CD4-positive, alpha-beta T cell treated with Interleukin-12 subunit alpha and Interleukin-12 subunit beta, for 1 hour (primary cell): ENCODE data around the gene SCNN1B.
"Not testable (repeated sequence)": the region's sequence is repeated elsewhere in the genome, so short reads cannot be mapped to it uniquely, and the experiment has no call there.

Source experiments
- DNase-seq: peaks from one replicate; pipeline ENCODE4 v3.0.0-alpha.2; 2020

The SCNN1B gene

DNA sequence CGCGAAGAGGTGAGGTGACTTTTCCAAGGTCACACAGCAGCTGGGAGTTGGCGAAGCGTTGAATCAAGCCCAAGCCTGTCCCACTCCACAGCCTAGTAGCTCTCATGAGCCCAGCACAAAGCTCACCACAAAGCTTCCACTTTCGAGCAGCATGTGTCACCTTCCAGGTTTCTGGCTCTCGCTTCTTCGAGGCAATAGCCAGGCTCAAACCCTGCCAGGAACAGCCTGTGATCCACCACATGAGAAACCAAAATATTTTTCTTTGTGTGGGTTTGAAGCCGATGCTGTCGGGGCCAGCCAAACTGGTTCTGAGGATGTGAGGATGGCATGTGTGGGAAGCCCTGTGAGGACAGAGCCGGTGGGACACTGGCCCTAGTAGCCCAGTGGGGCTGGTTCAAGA, 82.8 kb downstream of the SCNN1B start:
- DNase-seq: no peak

DNA sequence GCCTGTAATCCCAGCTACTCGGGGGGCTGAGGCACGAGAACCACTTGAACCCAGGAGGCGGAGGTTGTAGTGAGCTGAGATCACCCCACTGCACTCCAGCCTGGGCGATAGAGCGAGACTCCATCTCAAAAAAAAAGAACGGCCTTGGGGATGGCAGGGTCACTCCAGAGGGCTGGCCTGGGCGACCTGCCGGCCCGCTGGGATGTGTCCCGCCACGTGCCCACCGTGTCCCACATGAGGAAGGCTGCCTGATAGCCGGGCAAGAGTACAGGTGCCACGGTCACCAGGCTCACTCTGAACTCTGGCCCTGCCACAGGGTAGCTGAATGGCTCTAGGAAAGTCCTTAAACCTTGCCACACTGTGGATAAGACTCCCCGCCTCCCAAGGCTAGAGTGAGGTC, 83.3 kb downstream of the SCNN1B start:
- no peak for DNase-seq

- DNase-seq: no peak
Observed at GRCh38 chr16:23387666-23388065, 85.6 kb downstream of the SCNN1B start.

DNA sequence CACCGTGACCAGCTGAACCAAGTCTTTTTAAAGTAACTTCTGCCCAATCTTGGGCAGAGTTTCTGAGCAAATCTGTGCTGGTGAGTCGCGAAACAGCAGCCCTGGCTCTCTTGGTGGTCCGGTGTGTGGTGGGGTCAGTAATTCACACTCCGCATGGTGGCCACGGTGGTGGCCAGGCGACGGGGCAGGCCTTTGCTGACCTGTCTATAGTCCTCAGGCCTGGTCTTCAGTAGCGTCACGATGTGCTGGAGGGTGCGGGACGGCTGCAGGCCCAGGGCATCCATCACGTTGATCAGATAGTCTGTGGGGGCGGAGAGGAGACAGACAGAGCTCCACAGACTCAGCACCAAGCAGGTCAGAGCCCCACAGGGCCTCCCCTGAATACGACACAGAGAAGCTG, 86.7 kb downstream of the SCNN1B start:
- no peak for DNase-seq

- DNase-seq: no peak
Observed at GRCh38 chr16:23389201-23389600, 87.1 kb downstream of the SCNN1B start.

DNA sequence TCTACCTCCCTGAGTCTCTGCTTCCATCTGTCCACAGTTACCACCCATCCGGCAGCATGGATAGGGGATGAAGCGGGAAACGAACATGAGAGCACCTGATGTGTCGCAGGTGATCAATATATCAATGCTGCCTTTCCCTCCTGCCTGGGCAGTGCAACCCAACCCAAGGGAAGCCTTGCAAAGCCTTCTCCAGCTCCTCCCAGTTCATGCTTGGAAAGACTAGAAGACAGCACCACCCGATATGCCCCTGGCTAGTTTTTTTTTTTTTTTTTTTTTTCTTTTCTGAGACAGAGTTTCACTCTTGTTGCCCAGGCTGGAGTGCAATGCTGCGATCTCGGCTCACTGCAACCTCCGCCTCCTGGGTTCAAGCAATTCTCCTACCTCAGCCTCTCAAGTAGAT, 87.8 kb downstream of the SCNN1B start:
- DNase-seq: not testable (repeated sequence)

DNA sequence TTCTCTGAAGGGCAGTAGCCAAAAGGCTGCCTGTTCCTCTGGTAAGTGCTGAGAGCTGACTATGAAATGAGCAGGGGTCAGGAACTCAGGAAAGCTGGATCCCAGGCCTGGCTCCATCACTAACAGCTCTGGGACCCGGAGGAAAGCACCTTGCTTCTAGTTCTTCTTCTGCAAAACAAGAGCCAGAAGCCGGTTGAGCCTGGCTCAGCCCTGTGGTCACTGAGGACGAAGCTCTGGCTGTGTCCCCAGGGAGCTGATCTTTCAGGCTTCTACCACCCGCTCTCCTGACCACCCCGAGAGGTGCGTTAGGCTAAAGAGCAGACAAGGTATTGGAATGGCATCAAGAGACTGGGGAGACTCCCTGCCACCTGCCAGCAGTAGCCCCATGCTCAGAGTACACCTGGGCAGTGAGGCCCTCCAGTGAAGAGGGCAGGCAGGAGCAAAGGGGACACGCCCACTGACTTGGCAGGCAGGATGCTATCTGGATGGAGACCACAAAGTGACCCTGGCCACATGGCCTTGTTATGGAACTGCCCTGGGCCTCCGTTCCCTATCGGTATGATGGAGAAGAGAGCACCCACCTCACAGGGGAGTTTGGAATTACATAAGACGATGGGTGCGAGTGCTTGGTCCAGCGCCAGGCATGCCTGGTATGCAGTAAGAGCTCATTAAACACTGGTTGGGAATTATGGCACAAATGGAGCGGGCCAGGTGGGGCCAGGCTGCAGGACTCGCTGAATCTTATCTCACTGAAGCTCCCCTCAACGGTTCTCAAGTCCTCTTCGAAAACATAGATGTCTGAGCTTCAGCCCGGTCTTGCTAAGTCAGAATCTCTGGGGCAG, 89.5 kb downstream of the SCNN1B start:
- no peak for DNase-seq

GRCh38 chr16:23392223-23392600, 90.1 kb downstream of the SCNN1B start:
- DNase-seq: no peak

DNA sequence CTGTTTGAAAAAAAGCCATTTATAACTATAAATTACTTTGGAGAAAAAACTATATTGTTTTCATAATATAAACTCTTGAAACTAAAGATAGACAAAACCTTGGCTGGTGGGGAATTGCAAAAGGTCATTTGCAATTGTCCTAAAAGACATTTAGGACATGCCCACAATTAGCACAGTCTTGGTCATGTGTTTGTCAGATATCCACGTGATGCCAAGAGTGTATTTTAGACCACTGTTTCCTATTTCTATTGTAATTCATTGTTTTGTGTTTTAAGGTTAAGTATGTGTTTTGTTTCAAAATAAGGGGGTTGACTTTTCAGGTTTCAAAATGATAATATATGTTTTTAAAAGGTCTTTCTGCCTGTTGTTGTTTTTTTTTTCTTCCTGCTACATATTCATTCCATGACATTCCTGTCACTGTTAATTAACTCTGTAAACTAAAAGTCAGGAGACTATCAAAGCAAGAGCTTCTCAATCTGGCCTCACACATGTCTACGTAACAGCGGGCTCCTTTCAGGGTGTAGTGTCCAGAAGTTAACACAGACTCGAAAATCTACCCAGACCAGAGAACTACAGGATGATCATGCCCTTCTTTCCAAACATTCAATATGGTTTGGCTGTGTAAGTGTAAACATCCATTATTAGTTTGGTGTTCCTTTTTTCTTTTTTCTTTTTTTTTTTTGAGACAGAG, 92.2 kb downstream of the SCNN1B start:
- DNase-seq: no peak

GRCh38 chr16:23395732-23396131, 93.6 kb downstream of the SCNN1B start:
- no peak for DNase-seq

GRCh38 chr16:23397464-23397863, 95.4 kb downstream of the SCNN1B start:
- no peak for DNase-seq

GRCh38 chr16:23398987-23399805, 97.1 kb downstream of the SCNN1B start:
- no peak for DNase-seq

DNA sequence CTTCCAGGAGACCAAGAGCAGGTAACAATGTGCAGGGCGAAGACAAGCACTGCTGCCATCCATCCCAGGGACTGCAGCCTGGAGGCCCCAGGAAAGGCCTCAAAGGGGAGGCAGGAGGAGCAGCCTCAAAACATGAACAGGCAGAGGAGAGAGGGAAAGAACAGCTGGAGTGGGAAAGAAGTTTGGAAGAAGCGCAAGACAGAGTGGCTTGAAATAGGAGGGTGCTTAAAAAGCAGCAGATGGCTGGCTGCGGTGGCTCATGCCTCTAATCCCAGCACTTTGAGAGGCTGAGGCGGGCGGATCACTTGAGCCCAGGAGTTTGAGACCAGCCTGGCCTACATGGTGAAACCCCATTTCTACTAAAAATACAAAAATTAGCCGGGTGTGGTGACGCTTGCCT, 98.3 kb downstream of the SCNN1B start:
- DNase-seq: not testable (repeated sequence)

GRCh38 chr16:23401139-23401538, 99.0 kb downstream of the SCNN1B start:
- DNase-seq: no peak

DNA sequence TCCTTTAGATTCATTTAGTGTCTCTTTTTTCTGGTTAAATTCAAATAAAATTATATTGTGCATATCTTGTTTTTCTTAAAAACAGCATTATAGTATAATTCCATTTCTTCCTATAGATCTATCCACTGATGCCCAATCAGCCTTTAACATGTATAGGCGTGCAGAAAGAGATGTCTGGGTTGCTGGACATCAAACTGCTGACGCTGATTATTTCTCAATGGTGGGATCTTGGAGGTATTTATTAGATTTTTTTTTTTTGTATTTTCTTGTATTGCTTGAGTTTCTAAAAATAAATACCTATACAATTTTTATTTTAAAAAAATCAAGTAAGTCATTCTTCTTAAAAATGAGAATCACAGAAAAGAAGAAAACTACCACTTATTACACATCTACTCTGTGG, 100.0 kb downstream of the SCNN1B start:
- no peak for DNase-seq

GRCh38 chr16:23403547-23403946, 101.4 kb downstream of the SCNN1B start:
- DNase-seq: no peak

GRCh38 chr16:23406024-23406423, 103.9 kb downstream of the SCNN1B start:
- no peak for DNase-seq

DNA sequence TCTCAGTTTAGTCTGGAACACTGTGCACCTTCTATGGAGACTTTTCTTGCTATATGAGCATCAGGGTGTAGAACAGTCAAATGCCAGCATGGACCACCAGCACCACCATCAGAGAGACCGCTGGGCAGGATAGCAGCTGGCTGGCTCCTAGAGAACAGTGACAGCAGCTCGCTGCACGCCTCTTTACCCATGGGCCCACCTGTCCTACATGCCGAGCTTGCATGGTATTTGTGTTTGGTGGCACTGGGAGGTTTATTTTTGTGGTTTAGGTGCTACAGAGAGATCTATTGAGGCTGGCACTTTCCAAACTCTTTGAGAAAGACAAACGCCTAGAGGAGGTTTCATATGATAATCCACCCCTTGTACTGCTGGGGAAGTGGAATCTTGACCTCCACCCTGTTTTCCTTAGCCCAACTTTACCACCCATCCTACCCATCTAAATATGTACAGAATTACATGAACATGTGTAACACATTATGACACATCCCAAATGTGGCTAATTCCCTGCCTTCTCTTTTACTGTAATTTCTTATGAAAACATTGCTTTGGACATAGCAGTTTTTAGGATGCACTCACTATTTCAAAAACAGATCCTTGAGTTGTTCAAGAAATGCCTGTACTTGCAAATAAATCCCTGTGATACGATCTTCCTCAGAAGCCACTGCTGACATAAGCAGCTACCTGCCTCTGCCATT, 104.6 kb downstream of the SCNN1B start:
- no peak for DNase-seq

- no peak for DNase-seq
Observed at GRCh38 chr16:23407436-23408127, 105.5 kb downstream of the SCNN1B start.

GRCh38 chr16:23408242-23408822, 106.2 kb downstream of the SCNN1B start:
- no peak for DNase-seq

GRCh38 chr16:23408823-23409298, 106.8 kb downstream of the SCNN1B start:
- DNase-seq: no peak

DNA sequence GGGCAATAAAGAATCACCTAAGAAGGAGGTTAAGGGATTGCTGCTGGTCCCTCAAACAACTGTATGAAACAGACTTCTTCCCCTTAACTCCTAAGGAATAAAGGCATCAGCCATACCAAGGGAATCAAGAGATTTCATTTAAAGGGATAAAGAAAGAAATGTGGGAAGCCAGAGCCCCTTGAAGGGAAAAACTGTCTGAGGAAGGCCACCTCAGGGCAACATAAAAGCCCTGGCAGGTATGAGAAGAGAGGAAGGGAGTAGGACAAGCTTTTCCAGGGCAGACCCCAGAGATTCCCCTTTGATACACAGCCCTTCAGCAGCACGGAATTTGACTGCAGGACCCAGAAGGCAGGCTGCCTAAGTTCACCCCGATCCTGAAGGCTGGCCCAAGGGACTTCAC, 107.4 kb downstream of the SCNN1B start:
- no peak for DNase-seq
